Midbrain (tissue), 1 donor: ENCODE data around the gene TEX54.
A peak's percentile ranks its signal among the peaks of the same experiment; 100 is the strongest.
"Not testable (repeated sequence)": the region's sequence is repeated elsewhere in the genome, so short reads cannot be mapped to it uniquely, and the experiment has no call there.

Source experiments
- DNase-seq: peaks from one replicate; lab custom pipeline; 2025; lab: John Stamatoyannopoulos, UW

TEX54 gene

GRCh38 chr11:62855571-62856332 is 23.1 kb upstream of the TEX54 start:
- peak; percentile 96 for DNase-seq

DNA sequence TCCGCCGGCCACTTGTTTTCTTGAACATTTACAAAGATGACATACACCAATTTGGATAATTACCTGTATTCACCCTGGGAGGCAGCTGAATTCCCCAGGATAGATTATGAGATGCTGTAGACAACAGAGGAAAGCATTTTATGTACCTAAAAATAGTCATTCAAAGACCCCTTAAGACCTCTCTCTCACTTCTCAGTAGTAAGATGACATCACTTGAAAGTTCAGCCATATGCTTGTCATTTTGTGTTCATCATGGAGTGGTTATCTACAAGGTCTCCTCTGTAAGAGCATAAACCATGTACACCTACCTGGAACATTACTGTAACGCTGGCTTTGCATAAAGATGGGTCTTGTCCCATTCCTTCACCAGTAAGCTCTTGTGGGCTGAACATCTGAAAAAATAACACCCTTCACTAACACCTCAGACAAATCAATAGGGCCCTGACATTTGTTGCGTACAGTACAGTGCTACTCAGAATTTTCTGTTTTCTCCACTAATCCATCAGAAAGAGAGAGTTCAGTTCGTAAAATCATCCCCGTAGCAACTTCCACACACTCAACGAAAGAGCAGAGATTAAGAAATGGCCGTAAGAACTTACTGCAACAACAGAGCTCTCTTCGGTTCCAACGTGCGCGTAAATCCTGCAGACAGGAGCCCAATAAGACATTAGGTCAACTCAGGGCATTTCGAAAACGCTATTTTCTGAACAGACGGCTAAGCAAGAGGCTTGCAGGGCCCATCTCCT is 22.4 kb upstream of the TEX54 start:
- DNase-seq = no peak

DNA sequence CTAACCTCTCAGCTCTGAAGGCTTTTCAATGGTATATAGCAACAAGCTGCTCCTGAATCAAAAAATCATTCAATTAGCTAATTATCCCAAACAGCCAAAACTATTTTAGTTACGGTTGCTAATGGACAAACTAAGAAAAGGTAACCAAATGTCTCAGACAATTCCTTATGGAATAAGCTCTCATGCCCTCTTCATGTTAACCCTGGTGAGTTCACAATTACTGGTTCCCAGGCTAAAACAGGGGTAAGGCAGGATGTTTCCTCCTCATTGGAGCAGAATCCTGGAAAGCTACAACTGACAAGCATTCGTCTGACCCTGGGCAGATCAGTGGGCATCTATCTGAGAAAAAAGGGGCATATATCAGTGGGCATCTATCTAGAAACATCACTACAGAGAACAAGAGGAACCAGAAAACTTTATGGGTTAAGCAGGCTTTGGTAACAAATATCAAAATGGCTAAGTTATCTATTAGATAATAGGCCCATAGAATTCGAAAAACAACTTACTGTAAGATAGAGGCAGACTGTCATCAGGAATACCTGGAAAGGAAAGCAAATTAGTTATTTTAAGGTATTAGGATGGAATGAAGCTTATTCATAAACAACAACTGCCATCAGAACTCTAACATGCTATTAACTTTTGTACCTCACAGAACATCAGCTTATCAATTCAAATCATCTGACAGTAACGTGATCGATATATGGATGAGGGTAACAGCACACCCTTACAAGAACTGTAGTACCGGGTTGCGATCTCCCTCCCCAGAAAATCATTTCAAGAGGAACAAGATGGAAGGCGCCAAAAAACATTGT is 21.6 kb upstream of the TEX54 start:
- no peak for DNase-seq

DNA sequence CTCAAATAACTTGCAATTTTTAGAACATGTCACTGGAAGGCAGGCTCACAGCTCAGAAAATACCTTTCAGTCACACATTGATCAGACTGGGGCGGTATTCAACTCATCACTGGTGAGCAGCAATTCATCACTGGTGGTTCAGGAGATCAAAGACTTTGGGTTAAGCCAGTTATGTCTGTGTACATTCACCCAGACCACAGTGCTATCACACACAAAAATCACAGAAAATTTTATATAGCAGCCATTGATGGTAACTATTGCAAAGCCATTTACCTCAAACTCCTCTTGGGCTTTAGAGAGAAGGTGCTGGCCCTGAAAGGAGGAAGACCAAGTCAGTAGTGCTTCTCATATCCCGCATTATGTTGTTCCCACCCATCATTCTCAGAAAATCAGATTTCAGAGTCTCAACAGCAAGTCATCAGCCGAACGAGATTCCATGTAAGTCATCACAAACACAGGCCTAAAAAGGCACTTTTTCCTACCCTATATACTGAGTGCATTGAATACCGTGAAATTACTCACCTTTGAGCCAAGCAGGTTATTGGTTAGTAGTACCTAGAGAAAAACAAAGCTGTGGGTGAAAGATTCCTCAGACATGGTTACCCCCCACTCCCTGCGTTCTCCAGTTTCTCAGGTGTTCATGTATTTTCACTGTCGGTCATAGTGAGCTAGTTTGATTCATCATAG is 20.8 kb upstream of the TEX54 start:
- DNase-seq = no peak

GRCh38 chr11:62852523-62853188 is 20.0 kb upstream of the TEX54 start:
- DNase-seq = no peak

DNA sequence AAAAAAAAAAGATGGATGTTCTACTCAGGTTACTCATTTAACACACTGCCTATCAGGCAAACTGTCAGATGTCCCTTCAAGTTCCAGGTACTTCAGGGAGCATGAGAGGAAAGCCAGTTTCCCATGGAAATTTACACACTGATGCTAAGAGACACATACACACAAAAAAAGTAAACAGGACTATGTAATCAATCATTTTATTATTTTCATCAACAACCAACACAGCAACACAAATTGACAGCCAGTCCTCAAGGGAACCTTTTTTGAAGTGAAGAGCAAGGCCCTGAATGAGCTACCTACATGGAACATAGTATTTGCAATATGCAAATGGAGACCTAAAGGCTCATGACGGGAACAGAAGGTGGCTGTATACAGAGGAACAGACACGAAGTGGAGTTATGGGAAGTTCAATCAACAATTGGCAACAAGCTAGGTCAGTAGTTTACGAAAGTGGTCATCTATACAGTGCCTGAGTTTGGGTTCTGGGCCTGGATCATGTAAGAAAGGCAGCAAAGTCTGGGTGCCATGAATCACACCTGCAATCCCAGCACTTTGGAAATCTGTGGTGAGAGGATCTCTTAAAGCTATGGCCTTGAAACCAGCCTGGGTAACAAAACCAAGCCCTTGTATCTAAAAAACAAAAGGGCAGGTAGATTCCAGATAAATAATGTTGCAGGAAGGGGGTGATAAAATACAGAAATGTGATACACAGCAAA is 19.3 kb upstream of the TEX54 start:
- DNase-seq = no peak

GRCh38 chr11:62850911-62851806 is 18.5 kb upstream of the TEX54 start:
- no peak for DNase-seq

- no peak for DNase-seq
Observed at GRCh38 chr11:62847767-62848314, 15.2 kb upstream of the TEX54 start.

DNA sequence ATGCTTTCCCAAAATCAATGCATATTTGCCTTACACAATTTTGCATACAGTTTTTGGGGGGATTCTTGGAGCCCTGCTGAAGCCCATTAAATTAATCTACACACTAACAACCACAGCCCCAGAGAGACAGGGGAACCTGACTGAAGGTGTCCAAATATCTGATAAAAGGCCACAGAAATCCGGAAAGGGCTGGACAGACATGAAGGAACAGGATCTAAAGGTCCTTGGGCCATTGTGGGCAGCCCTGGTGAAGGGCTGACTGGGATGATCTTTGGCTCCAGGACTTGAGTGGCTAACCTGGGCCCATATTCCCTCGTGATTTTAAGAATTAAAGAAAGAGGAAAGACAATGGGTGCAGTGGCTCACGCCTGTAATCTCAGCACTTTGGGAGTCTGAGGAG is 13.5 kb upstream of the TEX54 start:
- no peak for DNase-seq

GRCh38 chr11:62844154-62844553 is 11.5 kb upstream of the TEX54 start:
- no peak for DNase-seq

GRCh38 chr11:62843466-62843865 is 10.8 kb upstream of the TEX54 start:
- DNase-seq = no peak

DNA sequence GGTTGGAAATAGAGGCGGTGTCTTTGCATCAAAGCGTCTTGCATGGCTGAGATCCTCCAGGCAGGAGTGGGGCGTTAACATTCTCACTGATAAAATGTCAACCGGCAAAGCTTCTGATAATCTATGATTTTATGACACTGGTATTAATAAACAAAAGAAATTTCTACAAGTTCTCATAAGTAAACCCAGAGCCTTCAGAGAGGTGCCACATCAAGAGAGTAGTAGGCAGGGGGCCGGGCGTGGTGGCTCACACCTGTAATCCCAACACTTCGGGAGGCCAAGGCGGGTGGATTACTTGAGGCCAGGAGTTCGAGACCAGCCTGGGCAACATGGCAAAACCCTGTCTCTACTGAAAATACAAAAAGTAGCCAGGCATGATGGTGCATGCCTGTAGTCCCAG is 10.2 kb upstream of the TEX54 start:
- not testable (repeated sequence) for DNase-seq

- DNase-seq = no peak
Observed at GRCh38 chr11:62842171-62842741, 9.6 kb upstream of the TEX54 start.

GRCh38 chr11:62841361-62842170 is 8.9 kb upstream of the TEX54 start:
- peak; percentile 98 for DNase-seq

- peak; percentile 72 for DNase-seq
Observed at GRCh38 chr11:62840721-62841360, 8.2 kb upstream of the TEX54 start.

DNA sequence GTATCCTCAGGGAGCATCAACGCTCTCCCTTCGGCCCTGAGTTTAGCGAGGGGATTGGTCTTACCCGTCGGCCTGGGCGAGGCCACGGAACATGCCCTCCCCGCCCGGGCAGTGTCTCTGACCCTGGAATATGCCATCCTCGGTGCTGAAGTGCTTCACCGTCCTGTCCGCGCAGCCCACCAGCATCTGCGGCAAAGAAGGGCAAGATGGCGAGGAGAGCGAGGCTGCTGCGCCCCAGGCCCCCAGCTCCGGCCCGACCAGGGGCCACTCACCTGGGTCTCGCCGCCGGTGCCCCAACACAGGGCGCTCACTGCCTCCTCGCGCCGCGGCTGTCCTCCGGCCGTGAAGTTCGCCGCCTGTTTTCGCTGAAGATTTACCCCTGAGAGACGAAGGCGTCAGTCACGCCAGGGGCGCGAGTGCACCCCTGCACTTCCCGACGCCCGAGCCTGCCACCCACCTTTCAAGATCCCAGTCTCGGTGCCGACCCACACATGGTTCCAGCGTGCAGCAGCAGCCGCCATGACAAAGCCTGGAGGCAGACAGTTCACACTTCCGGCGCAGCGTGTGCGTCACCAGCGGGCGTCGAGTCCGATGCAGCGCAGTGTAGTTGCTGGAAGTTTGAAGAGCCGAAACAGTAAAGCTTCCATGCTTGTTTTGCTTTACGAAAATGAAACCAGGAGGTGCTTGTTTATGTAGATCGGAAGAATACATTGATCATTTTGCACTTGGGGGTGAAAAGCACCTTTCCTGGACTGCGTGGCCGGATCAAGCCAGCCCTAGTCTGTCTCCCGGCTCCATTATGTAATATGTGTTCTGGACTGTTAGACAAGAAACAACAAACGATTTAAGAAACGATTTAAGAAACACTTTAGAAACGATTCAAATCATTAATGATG is 6.7 kb upstream of the TEX54 start, which contains the start of gene WDR74:
Gene WDR74, minus strand, starts transcription at position 541 of the 896 bp plus-strand sequence. Its CDS starts 20 bp downstream, at position 521.
- peak; percentile 97 for DNase-seq
